Psoas muscle (tissue), 8 donors: Measurements from ENCODE around the gene TMEM176A. TPM values are rescaled to one million over a fixed set of nuclear protein-coding genes. Genes with fewer than 3 reads are reported as not detected.

Experiments used
- ATAC-seq, 4 donors: fragments of 200-7000 bp; cut with Tn5 transposase; one replicate each; pipeline ENCODE4 v1.9.1; 2020; ENCODE audit warnings: moderate library complexity in 3 of 4, mild to moderate bottlenecking in 2 of 4
- DNase-seq, 2 donors: peaks; one replicate each; pipeline ENCODE4 v3.0.0-alpha.2; 2020
- H3K27ac ChIP-seq: fragments of 200-600 bp; one replicate; pipeline ENCODE4 v1.8.0; 2022
- H3K27me3 ChIP-seq, 3 donors: fragments of 200-600 bp in 1 of 3; one replicate each; pipeline versions ENCODE4 v1.6.1 to v1.8.0; 2013 to 2022; ENCODE audit warnings: low read length in 2 of 3, mild to moderate bottlenecking in 2 of 3, moderate library complexity in 1 of 3; ENCODE audit not compliant: insufficient read depth in 3 of 3
- H3K36me3 ChIP-seq, 2 donors: fragments of 200-600 bp in 1 of 2; one replicate each; pipeline versions ENCODE4 v1.6.1 to v1.8.0; 2013 to 2022; ENCODE audit warnings: low read depth in 1 of 2, mild to moderate bottlenecking in 1 of 2, moderate library complexity in 1 of 2; ENCODE audit not compliant: insufficient read depth in 1 of 2
- H3K4me1 ChIP-seq: fragments of 200-600 bp; one replicate; pipeline ENCODE4 v1.8.0; 2022
- H3K4me3 ChIP-seq: fragments of 200-600 bp; one replicate; pipeline ENCODE4 v1.8.0; 2022; ENCODE audit warnings: mild to moderate bottlenecking
- H3K9me3 ChIP-seq: fragments of 200-600 bp; one replicate; pipeline ENCODE4 v1.8.0; 2022
- WGBS, 3 donors: extraction: QIAGEN DNeasy Blood & Tissue Kit; methylation state at CpG; one replicate each; pipeline versions ENCODE4 v1.1.6 to v1.1.7; 2013; 5-methylcytosine and 5-hydroxymethylcytosine counted together
- intact Hi-C, 2 donors: fragments of 100-400 bp; cut with DNase I; formaldehyde crosslinking; loops; one replicate each; pipeline versions ENCODE4 v1.11.0 to v1.14.2; 2022
- polyA plus RNA-seq, 3 donors: library from polyadenylated mRNA; stranded (reverse); fragments of 200-250 nt; gene quantifications; one replicate each; pipeline ENCODE4 v1.2.3, GENCODE V29; 2013
- total RNA-seq, 4 donors: library from RNA; stranded (reverse); fragmentation: NEBNext Ultra II Directional in 2 of 4; extraction: Animal tissue kit (Norgen Biotek cat#: 25700) in 2 of 4; gene quantifications; one replicate each; pipeline versions ENCODE4 v1.2.1 to v1.2.4, GENCODE V29; 2021 to 2023
- TF ChIP-seq, protein P1 (sequence below): fragments of 200-600 bp; IDR thresholded peaks from one replicate; pipeline ENCODE4 v1.8.0; 2022; ENCODE audit warnings: antibody characterized with exemption
- donor health status: healthy with polysubstance abuse.
- donor health status: DM: no; HTN: no; CAD: no; lungs with moderate emphysema.
- donor health status: Bipolar disorder and iron deficiency.
- donor health status: healthy.
- donor health status: DM: yes; HTN: yes; CAD: no.
- donor health status: DM: no; HTN: no; CAD: no.
- donor health status: DM: no; HTN: no; CAD: no.
- donor health status: DM: yes; HTN: yes; CAD: no.

TMEM176A gene
- total and polyA plus RNA-seq, 7 donors = 2.3 to 13.7 (median 3.2) TPM

DNA sequence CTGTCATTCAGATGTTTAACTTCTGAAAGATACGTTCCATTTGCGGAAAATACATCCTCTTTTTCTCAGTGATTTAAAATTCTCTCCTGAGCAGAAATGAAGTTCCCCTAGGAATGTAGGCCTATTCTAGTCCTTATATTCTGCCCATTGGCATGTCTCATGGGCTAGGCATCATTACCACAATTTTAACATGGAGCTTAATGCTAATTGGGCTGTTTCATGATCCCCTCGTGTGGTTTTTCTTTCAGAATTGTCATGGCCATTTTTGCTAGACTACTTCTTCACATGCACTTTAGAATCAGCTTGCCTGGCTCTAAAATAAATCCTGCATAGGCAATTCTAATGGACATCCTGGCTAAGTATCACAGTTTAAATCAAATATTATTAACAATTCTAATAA, 1.4 kb upstream of the TMEM176A start:
- ATAC-seq = no peak
- Histone ChIP-seq H3K4me3 (peak overlapping the region; percentile 61), H3K4me1 (no peaks in the 10 kb centered on the region), H3K36me3 (no peaks in the 10 kb centered on the region), H3K9me3 (no peaks in the 10 kb centered on the region), H3K27me3 (peaks cover 0 to 62% (median 4%) of the 10 kb centered on the region in 3 donors), H3K27ac (no peak overlapping the region)
- TF ChIP-seq, protein P1, sequence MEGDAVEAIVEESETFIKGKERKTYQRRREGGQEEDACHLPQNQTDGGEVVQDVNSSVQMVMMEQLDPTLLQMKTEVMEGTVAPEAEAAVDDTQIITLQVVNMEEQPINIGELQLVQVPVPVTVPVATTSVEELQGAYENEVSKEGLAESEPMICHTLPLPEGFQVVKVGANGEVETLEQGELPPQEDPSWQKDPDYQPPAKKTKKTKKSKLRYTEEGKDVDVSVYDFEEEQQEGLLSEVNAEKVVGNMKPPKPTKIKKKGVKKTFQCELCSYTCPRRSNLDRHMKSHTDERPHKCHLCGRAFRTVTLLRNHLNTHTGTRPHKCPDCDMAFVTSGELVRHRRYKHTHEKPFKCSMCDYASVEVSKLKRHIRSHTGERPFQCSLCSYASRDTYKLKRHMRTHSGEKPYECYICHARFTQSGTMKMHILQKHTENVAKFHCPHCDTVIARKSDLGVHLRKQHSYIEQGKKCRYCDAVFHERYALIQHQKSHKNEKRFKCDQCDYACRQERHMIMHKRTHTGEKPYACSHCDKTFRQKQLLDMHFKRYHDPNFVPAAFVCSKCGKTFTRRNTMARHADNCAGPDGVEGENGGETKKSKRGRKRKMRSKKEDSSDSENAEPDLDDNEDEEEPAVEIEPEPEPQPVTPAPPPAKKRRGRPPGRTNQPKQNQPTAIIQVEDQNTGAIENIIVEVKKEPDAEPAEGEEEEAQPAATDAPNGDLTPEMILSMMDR = no peak
- intact Hi-C loops = no loop called here
- 54 to 70% (median 59%) methylated on average over 3 of the region's 3 CpGs for WGBS, 3 donors
- DNase-seq = no peak

DNA sequence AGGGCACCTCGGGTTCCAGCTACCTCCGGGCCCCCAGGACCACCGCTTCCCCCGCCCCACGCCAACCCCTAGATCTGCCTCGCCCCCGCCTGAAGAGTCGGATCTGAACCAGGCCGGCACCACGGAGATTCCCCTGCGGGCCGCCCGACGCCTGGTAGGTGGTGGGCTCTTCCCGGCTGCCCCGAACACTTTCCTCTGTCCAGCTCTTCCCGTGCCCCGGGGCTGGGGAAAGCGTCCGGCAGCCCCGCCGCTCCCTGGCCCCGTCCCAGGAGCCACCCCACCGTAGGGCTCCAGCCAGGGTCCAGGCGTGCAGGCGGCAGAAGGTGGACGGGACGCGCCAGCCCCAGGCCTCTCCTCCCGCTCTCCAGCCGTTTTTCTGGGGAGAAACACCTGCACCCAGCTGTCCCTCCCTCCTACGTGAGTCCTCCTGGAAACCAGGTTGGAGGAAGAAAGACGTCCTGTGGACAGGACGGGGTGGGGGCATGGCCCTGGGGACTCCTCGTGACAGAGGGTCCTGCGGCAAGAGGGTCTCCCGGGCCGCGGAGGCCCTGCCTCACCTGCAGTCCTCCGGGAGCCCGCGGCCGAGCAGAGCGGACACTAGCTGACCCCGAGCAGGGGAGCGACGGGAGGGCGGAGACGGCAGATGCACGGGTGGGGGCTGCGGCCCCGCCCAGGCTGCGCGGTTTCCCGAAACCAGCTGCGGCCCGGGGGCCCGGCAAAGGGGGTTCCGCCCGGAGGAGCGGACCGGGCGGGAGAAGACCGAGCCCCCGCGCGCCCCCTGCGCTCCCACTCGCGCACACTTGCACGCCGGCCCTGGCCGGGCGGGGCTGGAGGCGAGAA, 608 bp upstream of the TMEM176A start, which contains the start of gene TMEM176B:
Gene TMEM176B, minus strand, starts transcription at position 624 of the 840 bp plus-strand sequence. CDS start 3,795 bp downstream, outside the sequence.
- Histone ChIP-seq H3K4me1 (no peaks in the 10 kb centered on the region), H3K4me3 (peak within 1 kb of the TSS; percentile 61), H3K36me3 (no peaks in the 10 kb centered on the region), H3K27ac (no peak within 1 kb of the TSS), H3K27me3 (peaks cover 0 to 62% (median 4%) of the 10 kb centered on the region in 3 donors), H3K9me3 (no peaks in the 10 kb centered on the region)
- intact Hi-C loops = no loop called here
- ATAC-seq (peak; percentile 42 to 77 (median 58)), DNase-seq (peak; percentile 69 to 79)
- WGBS, 3 donors = 7 to 13% (median 8%) methylated on average over 57 to 75 of the region's 75 CpGs
- TF ChIP-seq, protein P1 = no peak

DNA sequence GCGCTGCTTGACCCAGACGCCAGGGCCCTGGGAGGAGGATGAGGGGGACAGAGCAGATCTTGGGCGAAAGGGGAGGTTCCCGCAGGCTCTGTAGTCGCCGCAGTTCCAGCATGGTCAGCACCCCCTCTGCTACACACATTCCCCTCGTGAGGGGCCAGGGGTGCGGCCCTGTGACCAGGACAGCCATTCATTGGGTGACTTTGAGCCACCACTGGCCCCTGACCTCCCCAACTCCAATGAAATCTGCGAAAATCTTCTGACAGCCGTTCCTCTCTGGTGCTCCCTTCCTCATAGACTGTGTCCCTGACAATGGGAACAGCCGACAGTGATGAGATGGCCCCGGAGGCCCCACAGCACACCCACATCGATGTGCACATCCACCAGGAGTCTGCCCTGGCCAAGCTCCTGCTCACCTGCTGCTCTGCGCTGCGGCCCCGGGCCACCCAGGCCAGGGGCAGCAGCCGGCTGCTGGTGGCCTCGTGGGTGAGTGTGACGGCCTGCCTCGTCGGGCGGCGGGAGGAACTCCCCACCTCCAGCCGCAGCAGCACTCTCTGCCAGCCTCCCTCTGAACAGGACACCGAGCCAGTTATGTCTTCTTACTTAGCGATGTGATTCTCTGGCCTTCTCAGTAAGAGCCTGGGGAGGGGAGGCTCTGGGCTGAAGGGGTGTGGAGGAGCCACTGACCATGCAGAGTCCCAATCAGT, 825 bp downstream of the TMEM176A start:
- peak in 1 of 4 donors; percentile 17 for ATAC-seq
- peaks cover 8% of the 10 kb centered on the region for H3K9me3 ChIP-seq
- 32 to 40% (median 32%) methylated on average over 25 to 26 of the region's 26 CpGs for WGBS, 3 donors
- H3K36me3 ChIP-seq = no peaks in the 10 kb centered on the region
- TF ChIP-seq, protein P1 = no peak
- intact Hi-C loops = no loop called here
- H3K4me3 ChIP-seq = peak overlapping the region; percentile 61
- no peak for DNase-seq
- no peaks in the 10 kb centered on the region for H3K4me1 ChIP-seq
- no peak overlapping the region for H3K27ac ChIP-seq
- peaks cover 0 to 54% (median 8%) of the 10 kb centered on the region in 3 donors for H3K27me3 ChIP-seq

DNA sequence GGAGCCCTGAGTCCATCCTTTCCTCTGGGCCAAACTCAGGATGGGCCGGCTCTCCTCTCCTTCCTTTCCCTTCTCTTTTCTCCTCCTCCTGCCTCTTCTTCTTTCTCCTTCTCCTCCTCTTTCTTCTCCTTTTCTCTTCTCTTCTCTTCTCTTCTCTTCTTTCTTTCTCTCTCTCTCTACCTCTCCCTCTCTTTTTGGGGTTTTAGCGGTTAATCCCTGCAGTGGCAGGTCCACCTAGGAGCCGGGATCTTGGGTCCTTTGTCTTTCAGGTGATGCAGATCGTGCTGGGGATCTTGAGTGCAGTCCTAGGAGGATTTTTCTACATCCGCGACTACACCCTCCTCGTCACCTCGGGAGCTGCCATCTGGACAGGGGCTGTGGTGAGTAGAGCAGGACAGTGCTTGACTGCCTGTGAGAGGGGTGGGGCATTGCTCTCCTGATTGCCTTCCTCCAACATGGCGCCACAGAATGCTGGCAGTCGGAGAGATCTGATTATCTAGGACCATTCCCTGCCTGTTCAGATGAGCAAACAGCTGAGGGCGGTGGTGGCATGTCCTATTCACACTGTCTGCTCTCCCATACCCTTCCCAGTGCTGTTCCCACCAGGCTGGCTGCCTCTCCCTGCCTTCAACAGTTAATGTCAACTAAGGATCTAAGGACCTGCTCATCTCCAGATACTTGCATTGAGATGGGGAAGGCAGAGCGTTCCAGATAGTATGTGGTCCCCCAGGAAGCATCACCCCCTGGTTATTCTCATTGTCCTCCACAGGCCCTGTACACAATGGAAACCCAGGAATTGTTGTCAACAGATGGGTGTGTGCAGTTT, 1.6 kb downstream of the TMEM176A start:
- intact Hi-C loops = no loop called here
- Histone ChIP-seq H3K9me3 (peaks cover 9% of the 10 kb centered on the region), H3K4me3 (no peak overlapping the region), H3K27me3 (peaks cover 0 to 52% (median 8%) of the 10 kb centered on the region in 3 donors), H3K27ac (no peak overlapping the region), H3K4me1 (no peaks in the 10 kb centered on the region), H3K36me3 (no peaks in the 10 kb centered on the region)
- DNase-seq = no peak
- no peak for ATAC-seq
- WGBS, 3 donors = 89 to 91% (median 90%) methylated on average over 12 of the region's 12 CpGs
- TF ChIP-seq, protein P1 = no peak
